Muscle layer of colon (tissue), 2 donors: ENCODE results near the gene GLMP.
"Not testable (repeated sequence)": the region's sequence is repeated elsewhere in the genome, so short reads cannot be mapped to it uniquely, and the experiment has no call there.

Source experiments
- H3K27ac ChIP-seq: one replicate; pipeline ENCODE4 v1.7.0; 2013; ENCODE audit warnings: low read depth, mild to moderate bottlenecking, low read length, moderate library complexity
- H3K27me3 ChIP-seq, 2 donors: one replicate each; pipeline ENCODE4 v1.7.0; 2013; ENCODE audit warnings: low read length in 2 of 2, mild to moderate bottlenecking in 2 of 2; ENCODE audit not compliant: insufficient read depth in 2 of 2, control insufficient read depth in 1 of 2
- H3K36me3 ChIP-seq: one replicate; pipeline ENCODE4 v1.7.0; 2013; ENCODE audit warnings: mild to moderate bottlenecking, low read length; ENCODE audit not compliant: insufficient read depth
- H3K4me1 ChIP-seq: one replicate; pipeline ENCODE4 v1.7.0; 2013; ENCODE audit warnings: mild to moderate bottlenecking, low read length; ENCODE audit not compliant: insufficient read depth
- H3K4me3 ChIP-seq, 2 donors: one replicate each; pipeline ENCODE4 v1.7.0; 2013; ENCODE audit warnings: low read length in 2 of 2, low read depth in 1 of 2, mild to moderate bottlenecking in 1 of 2, moderate library complexity in 1 of 2
- H3K9ac ChIP-seq: one replicate; pipeline ENCODE4 v1.7.0; 2013; ENCODE audit warnings: low read length
- H3K9me3 ChIP-seq: one replicate; pipeline ENCODE4 v1.7.0; 2013; ENCODE audit warnings: mild to moderate bottlenecking, low read length
- donor health status: abdominal sarcoma.
- donor health status: Adenocarcinoma of cecum.

Gene GLMP

DNA sequence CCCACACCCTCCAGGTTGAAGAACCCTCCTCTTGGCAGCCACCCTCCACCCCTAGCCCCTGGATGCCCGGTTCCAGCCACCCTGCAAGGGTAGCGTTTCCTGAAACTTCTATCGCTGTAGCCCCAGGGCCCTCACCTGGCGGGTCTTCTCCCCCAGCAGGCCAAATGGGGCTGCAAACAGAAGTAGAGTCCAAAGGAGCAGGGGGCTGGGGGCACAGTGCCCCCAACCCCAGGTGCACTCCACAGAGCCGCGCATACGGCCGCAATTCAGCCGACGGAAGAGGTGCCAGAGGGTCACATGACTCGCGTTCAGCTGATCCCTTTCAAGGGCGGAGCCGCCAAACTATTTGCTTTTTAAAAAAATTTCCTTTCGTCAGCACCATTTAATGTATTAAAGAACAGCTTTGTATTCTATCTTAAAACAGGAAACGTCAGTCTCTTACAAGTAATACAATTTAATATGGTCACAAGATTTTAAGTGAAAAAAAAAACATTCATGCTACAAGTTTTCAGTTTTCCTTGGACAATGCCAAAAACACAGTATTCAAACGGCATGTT lies at the start of gene GLMP:
Gene GLMP (minus strand): TSS at position 289 of the 557 bp plus-strand sequence. CDS start 34 bp downstream, at position 255.
- Histone ChIP-seq H3K9ac (peak within 1 kb of the TSS; percentile 62), H3K27ac (peak within 1 kb of the TSS; percentile 73), H3K4me1 (peaks cover 22% of the 10 kb centered on the region)

GRCh38 chr1:156344409-156344808 lies 48.9 kb upstream of the GLMP start:
- Histone ChIP-seq H3K4me3 (no peak overlapping the region), H3K9me3 (no peaks in the 10 kb centered on the region), H3K9ac (no peak overlapping the region), H3K4me1 (no peaks in the 10 kb centered on the region), H3K27me3 (no peaks in the 10 kb centered on the region), H3K27ac (no peak overlapping the region), H3K36me3 (no peaks in the 10 kb centered on the region)

More for the DNA sequence above, at the start of gene GLMP:
- Histone ChIP-seq H3K4me3 (peak within 1 kb of the TSS; percentile 77 to 96), H3K9me3 (no peaks in the 10 kb centered on the region), H3K36me3 (peaks cover 5% of the 10 kb centered on the region), H3K27me3 (no peaks in the 10 kb centered on the region)

DNA sequence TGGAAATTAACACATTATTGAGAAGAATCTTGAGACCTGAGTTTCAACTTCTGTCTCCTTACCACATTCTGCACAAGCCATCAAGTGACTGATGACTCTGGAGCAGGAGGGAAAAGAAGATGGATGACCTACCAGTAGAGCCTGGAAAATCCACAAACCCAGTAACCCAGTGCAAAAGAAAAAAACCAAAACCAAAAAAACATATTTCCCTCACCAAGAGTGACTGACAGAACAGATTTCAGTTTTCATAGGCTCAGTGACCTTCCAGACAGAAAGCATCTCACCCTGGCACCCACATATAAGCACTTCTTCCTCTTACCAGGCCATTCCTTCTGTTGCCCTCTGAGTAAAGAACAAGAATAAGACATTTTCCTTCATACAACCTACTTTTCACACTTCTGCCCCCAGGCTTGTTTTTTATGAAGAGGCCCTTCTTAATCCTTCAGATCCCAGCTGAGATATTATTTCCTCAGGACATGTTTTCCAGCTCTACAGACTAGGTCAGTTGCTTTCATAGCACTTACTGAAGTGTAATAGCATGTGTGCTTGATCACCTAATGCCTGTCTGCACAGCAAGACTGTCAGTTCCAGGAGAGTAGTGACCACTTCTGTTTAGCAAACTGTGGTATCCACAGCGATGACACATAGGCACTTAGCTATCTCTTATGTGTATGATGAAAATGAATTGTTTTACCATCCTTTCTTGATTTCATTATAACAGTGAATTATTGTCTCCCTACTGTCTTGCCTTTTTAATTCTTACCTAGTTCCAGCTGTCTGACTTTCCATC lies 46.9 kb upstream of the GLMP start:
- no peaks in the 10 kb centered on the region for H3K9me3 ChIP-seq
- H3K4me1 ChIP-seq: no peaks in the 10 kb centered on the region
- no peak overlapping the region for H3K27ac ChIP-seq
- H3K9ac ChIP-seq: no peak overlapping the region
- no peaks in the 10 kb centered on the region for H3K36me3 ChIP-seq
- H3K4me3 ChIP-seq: no peak overlapping the region
- no peaks in the 10 kb centered on the region for H3K27me3 ChIP-seq

DNA sequence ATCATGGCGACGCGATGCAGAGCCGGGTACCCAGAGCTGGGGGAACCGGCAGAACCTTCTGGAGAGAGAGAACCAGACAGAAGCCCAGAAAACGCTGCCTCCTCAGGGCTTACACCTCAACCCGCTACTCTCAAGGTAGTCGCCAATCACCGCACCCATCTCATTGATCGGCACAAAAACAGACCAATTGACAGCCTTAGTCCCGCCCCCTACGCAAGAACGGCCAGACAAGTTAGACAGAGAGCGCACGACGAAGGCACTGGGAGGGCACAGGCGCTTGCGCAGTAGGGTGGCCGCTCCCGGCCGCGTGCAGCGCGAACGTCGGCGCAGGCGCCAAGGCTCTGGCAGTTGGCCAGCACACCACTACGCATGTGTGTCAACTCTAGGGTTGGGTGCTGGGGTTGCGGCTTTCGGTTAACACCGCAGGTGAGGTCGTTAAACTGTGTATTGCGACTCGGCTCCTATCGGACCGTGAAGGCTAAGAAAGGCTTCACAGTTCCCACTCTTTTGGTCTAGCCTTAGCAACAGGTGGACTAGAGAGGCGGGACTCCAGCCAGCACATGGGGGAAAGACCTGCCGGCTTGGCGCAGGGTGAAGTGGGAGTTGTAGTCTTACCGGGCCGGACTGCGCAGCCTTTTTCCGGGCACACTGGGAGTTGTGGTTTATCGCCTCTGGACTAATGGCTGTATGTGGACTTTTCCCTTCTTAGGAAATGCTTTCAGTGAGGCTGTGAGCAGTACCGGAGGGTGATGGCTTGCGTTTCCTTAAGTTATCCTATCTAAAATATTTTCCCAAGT lies 42.9 kb upstream of the GLMP start, which contains the start of the genes CCT3 and TSACC:
Gene CCT3 (minus strand): TSS at position 113 of the 797 bp plus-strand sequence. CDS start 108 bp downstream, at position 5.
Gene TSACC (plus strand): TSS at position 347 of the 797 bp plus-strand sequence. CDS start 1,232 bp downstream, outside the sequence.
- Histone ChIP-seq H3K9me3 (no peaks in the 10 kb centered on the region), H3K4me1 (peaks cover 7% of the 10 kb centered on the region), H3K27me3 (no peaks in the 10 kb centered on the region), H3K27ac (peak within 1 kb of the TSS; percentile 92), H3K36me3 (peaks cover 18% of the 10 kb centered on the region), H3K9ac (peak within 1 kb of the TSS; percentile 80), H3K4me3 (peak within 1 kb of the TSS; percentile 81 to 98)

GRCh38 chr1:156337888-156338179 lies 42.4 kb upstream of the GLMP start:
- Histone ChIP-seq H3K9me3 (no peaks in the 10 kb centered on the region), H3K27ac (peak overlapping the region; percentile 92), H3K36me3 (peaks cover 20% of the 10 kb centered on the region), H3K27me3 (no peaks in the 10 kb centered on the region), H3K4me3 (peak overlapping the region; percentile 81 to 98), H3K4me1 (peaks cover 7% of the 10 kb centered on the region), H3K9ac (peak overlapping the region; percentile 80)

DNA sequence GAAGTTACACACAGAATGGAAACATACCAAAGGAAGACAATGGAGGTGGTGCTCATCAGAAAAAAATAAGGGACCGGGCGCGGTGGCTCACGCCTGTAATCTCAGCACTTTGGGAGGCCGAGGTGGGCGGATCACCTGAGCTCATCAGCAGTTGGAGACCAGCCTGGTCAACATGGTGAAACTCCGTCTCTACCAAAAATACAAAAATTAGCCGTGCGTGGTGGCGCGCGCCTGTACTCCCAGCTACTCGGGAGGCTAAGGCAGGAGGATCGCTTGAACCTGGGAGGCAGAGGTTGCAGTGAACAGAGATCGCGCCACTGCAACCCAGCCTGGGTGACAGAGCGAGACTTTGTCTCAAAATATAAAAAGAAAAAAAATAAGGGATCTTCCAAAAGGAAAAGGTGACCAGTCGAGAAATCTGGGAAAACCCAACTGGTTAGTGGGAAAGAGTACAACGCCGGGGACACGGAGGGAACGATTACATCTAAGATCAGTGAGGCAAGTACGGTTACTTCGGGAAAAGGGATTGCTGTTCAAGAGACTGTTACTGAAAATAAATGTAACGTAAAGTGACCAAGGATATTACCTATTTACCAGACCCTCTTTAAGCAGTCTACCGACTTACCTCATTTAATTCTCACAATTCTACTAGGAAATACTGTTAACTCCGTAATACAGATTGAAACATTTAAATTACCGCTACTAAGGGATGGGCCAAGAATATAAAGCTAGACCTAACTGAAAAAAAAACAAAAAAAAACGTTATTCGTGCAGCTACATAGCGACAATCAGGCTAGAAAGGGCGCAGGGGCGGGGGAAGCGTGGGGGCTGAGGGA lies 41.8 kb upstream of the GLMP start:
- H3K27ac ChIP-seq: peak overlapping the region; percentile 92
- peak overlapping the region; percentile 81 to 98 for H3K4me3 ChIP-seq
- H3K36me3 ChIP-seq: peaks cover 26% of the 10 kb centered on the region
- no peaks in the 10 kb centered on the region for H3K27me3 ChIP-seq
- H3K9ac ChIP-seq: peak overlapping the region; percentile 80
- peaks cover 7% of the 10 kb centered on the region for H3K4me1 ChIP-seq
- H3K9me3 ChIP-seq: no peaks in the 10 kb centered on the region

DNA sequence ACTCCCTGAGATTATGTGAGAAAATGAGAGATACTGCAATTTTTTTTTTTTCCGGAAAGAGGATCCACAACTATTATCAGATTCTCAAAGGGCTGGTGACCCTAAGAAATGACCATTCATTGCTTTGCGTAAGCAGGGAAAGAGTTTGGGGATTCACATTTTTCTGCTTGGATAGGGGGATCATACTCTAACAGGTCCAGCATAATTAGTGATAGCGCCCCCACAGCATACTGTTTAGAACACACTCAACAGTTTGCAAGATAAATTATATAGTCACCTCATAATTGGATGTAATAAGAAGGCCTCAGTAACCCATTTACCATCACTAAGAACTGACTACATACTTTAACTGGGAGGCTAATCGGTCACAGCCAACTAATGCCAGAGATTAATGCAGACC lies 40.8 kb upstream of the GLMP start:
- Histone ChIP-seq H3K9me3 (no peaks in the 10 kb centered on the region), H3K9ac (no peak overlapping the region), H3K4me1 (peaks cover 7% of the 10 kb centered on the region), H3K27ac (no peak overlapping the region), H3K27me3 (no peaks in the 10 kb centered on the region), H3K36me3 (peaks cover 29% of the 10 kb centered on the region), H3K4me3 (no peak overlapping the region)

GRCh38 chr1:156323179-156323578 lies 27.7 kb upstream of the GLMP start:
- peaks cover 59% of the 10 kb centered on the region for H3K36me3 ChIP-seq
- H3K9ac ChIP-seq, H3K27ac ChIP-seq, H3K27me3 ChIP-seq, H3K4me3 ChIP-seq, H3K9me3 ChIP-seq, H3K4me1 ChIP-seq: not testable (repeated sequence)

- H3K9ac ChIP-seq: no peak overlapping the region
- no peak overlapping the region for H3K27ac ChIP-seq
- no peaks in the 10 kb centered on the region for H3K27me3 ChIP-seq
- H3K36me3 ChIP-seq: peaks cover 82% of the 10 kb centered on the region
- no peaks in the 10 kb centered on the region for H3K9me3 ChIP-seq
- no peak overlapping the region for H3K4me3 ChIP-seq
- no peaks in the 10 kb centered on the region for H3K4me1 ChIP-seq
Measured at GRCh38 chr1:156320560-156320959, 25.1 kb upstream of the GLMP start.

DNA sequence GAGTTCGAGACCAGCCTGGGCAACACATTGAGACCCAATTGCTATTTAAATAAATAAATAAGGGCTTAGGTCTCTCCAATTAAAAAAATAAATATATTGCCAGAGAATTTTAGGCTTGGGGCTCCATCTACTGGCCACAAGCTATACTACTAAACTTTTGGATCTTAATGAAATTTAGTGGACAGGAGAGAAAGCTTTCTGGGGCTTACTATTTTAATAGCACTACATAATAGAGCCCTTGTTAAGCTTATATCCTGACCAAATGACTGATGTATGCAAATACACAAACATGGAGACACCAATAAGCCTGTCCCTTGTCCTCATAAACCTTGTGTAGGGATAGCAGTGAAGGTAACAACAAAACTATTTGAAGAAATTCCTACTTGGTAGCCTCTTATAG lies 24.2 kb upstream of the GLMP start:
- Histone ChIP-seq H3K9me3 (no peaks in the 10 kb centered on the region), H3K27me3 (no peaks in the 10 kb centered on the region), H3K36me3 (peaks cover 85% of the 10 kb centered on the region), H3K4me1 (no peaks in the 10 kb centered on the region), H3K27ac (no peak overlapping the region), H3K4me3 (no peak overlapping the region), H3K9ac (no peak overlapping the region)

DNA sequence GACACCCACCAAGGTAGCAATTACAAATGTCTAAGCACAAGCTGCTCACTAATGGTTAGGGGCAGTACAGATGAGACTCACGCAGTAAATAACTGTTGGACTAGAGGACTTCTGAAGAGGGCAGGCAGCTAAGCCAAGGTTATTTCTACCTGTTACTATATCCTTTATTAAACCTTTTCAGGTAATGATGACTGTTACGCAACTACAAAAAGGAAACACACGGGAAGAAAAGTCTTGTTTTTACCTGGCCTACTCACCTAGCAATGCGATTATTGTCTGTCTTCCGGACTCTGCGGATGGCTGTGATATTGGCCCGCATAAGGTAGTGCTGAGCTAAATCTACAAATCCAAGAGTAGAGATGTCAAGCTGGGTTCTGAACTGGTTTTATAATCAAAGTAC lies 21.4 kb upstream of the GLMP start:
- Histone ChIP-seq H3K4me1 (no peaks in the 10 kb centered on the region), H3K27me3 (no peaks in the 10 kb centered on the region), H3K36me3 (peaks cover 87% of the 10 kb centered on the region), H3K27ac (no peak overlapping the region), H3K4me3 (no peak overlapping the region), H3K9me3 (no peaks in the 10 kb centered on the region), H3K9ac (no peak overlapping the region)
